Lower leg skin (tissue), 3 donors: ENCODE results near the gene MTA3.

Experiments
- CTCF ChIP-seq, 3 donors: fragments of 450-650 bp; IDR thresholded peaks; one replicate each; pipeline ENCODE4 v1.5.1; 2016; ENCODE audit warnings: antibody characterized with exemption in 3 of 3, mild to moderate bottlenecking in 3 of 3, moderate library complexity in 2 of 3
- POLR2A ChIP-seq, 2 donors: fragments of 450-650 bp; IDR thresholded peaks; one replicate each; pipeline ENCODE4 v1.6.1; 2016 to 2017; ENCODE audit warnings: antibody characterized with exemption in 2 of 2, mild to moderate bottlenecking in 1 of 2, moderate library complexity in 1 of 2

GRCh38 chr2:42788882-42789281 lies 220.4 kb downstream of the MTA3 start:
- TF ChIP-seq CTCF (IDR thresholded peaks at IDR 0.05), result no peak
- no peak for TF ChIP-seq POLR2A (IDR thresholded peaks at IDR 0.05)
